SU-DHL-6 (cell line): ENCODE data around the gene ADK.

Experiments used
- H2AFZ ChIP-seq: fragments of 200-600 bp; sonication (generic); 2 replicates; pipeline ENCODE4 v1.6.1; 2014; ENCODE audit warnings: low read depth, mild to moderate bottlenecking, moderate library complexity, mixed read lengths, antibody characterized with exemption, low read length; ENCODE audit not compliant: severe bottlenecking
- H3F3A ChIP-seq: fragments of 200-600 bp; shearing (Covaris generic); 2 replicates; pipeline ENCODE4 v1.6.0; 2016; ENCODE audit warnings: antibody characterized with exemption, mild to moderate bottlenecking; ENCODE audit not compliant: insufficient read depth
- H3K27ac ChIP-seq: fragments of 200-600 bp; sonication (generic); 2 replicates; pipeline ENCODE4 v1.5.1; 2016; ENCODE audit warnings: low read depth, mild to moderate bottlenecking, low read length, moderate library complexity, mixed read lengths
- H3K27me3 ChIP-seq: fragments of 200-600 bp; sonication (generic), shearing (Covaris generic); 2 replicates; pipeline ENCODE4 v1.6.0; 2014; ENCODE audit warnings: mild to moderate bottlenecking, low read length
- H3K36me3 ChIP-seq: fragments of 200-600 bp; sonication (generic); 2 replicates; pipeline ENCODE4 v1.6.1; 2014; ENCODE audit warnings: mild to moderate bottlenecking, low read length, mixed read lengths
- H3K4me2 ChIP-seq: fragments of 300-600, 200-600 bp; shearing (Covaris generic), sonication (generic); 2 replicates; pipeline ENCODE4 v1.6.0; 2014; ENCODE audit warnings: low read length, low read depth, mild to moderate bottlenecking; ENCODE audit not compliant: poor library complexity, severe bottlenecking
- H3K4me3 ChIP-seq: fragments of 200-600 bp; sonication (generic); 2 replicates; pipeline ENCODE4 v1.5.1; 2014; ENCODE audit warnings: antibody characterized with exemption, low read length, mild to moderate bottlenecking, mixed read lengths; ENCODE audit not compliant: insufficient read depth, poor library complexity, severe bottlenecking
- H3K79me2 ChIP-seq: fragments of 200-600 bp; sonication (generic); 2 replicates; pipeline ENCODE4 v1.6.1; 2014; ENCODE audit warnings: mild to moderate bottlenecking, low read length, moderate library complexity; ENCODE audit not compliant: insufficient read depth
- H3K9ac ChIP-seq: fragments of 200-600 bp; sonication (generic); 2 replicates; pipeline ENCODE4 v1.7.0; 2014; ENCODE audit warnings: mild to moderate bottlenecking, low read length
- H3K9me2 ChIP-seq: fragments of 200-600 bp; sonication (generic); replicated peaks from 2 replicates; pipeline ENCODE4 v1.6.1; 2014; ENCODE audit warnings: low read length; ENCODE audit not compliant: insufficient read depth
- H3K9me3 ChIP-seq: fragments of 200-600 bp; sonication (generic); 2 replicates; pipeline ENCODE4 v1.6.1; 2014; ENCODE audit warnings: low read length, mixed read lengths; ENCODE audit not compliant: insufficient read depth
- H4K20me1 ChIP-seq: fragments of 200-600 bp; sonication (generic); 2 replicates; pipeline ENCODE4 v1.6.1; 2014; ENCODE audit warnings: low read depth, mild to moderate bottlenecking, antibody characterized with exemption, low read length, moderate library complexity, mixed read lengths
- EZH2phosphoT487 ChIP-seq: fragments of 200-600 bp; sonication (generic), shearing (Covaris generic); conservative IDR thresholded peaks from 2 replicates; pipeline ENCODE4 v1.6.1; 2018; ENCODE audit warnings: mild to moderate bottlenecking, antibody characterized with exemption, low read length, moderate library complexity, mixed read lengths
- TF ChIP-seq, protein P1 (sequence below): fragments of 200-600 bp; sonication (generic); IDR thresholded peaks from one replicate; pipeline ENCODE4 v1.5.1; 2017; ENCODE audit warnings: antibody characterized with exemption, mild to moderate bottlenecking, low read length, moderate library complexity; ENCODE audit not compliant: insufficient read depth, poor library complexity, severe bottlenecking

The ADK gene

DNA sequence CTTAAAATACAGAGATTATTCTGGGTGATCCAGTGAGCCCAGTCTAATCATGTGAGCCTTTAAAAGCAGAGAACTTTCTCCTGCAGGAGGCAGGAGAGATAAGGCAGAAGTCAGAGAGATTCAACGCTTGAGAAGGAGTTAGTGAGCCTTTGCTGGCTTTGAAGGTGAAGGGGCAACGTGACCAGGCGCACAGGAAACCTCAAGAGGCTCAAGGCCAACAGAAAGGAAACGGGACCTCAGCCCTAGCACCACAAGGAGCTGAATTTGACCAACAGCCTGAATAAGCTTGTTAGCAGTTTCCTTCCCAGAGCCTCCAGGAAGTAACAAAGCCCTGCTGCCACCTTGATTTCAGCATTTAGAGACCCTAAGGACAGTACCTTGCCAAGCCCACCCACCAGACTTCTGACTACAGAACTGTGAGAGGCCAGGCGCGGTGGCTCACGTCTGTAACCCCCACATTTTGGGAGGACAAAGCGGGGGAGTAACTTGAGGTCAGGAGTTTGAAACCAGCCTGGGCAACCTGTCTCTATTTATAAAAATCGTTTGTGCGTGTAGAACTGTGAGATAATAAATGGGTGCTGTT lies 588.1 kb downstream of the ADK start:
- TF ChIP-seq EZH2phosphoT487: no peak
- TF ChIP-seq, protein P1, sequence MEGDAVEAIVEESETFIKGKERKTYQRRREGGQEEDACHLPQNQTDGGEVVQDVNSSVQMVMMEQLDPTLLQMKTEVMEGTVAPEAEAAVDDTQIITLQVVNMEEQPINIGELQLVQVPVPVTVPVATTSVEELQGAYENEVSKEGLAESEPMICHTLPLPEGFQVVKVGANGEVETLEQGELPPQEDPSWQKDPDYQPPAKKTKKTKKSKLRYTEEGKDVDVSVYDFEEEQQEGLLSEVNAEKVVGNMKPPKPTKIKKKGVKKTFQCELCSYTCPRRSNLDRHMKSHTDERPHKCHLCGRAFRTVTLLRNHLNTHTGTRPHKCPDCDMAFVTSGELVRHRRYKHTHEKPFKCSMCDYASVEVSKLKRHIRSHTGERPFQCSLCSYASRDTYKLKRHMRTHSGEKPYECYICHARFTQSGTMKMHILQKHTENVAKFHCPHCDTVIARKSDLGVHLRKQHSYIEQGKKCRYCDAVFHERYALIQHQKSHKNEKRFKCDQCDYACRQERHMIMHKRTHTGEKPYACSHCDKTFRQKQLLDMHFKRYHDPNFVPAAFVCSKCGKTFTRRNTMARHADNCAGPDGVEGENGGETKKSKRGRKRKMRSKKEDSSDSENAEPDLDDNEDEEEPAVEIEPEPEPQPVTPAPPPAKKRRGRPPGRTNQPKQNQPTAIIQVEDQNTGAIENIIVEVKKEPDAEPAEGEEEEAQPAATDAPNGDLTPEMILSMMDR: peak; percentile 21
- Histone ChIP-seq H3K9me2 (no peaks in the 10 kb centered on the region), H3K9ac (peak overlapping the region; percentile 24; the same call in 1 of the 2 replicates), H3F3A (0 out of 2 replicates have a peak, but pooled peaks cover 5% of the 10 kb centered on the region), H3K4me2 (peak overlapping the region; percentile 48), H3K79me2 (no peaks in the 10 kb centered on the region), H3K27ac (peak overlapping the region; percentile 52), H3K9me3 (no peaks in the 10 kb centered on the region), H3K4me3 (no peak overlapping the region), H3K36me3 (no peaks in the 10 kb centered on the region), H3K27me3 (no peaks in the 10 kb centered on the region), H2AFZ (peak overlapping the region; percentile 96), H4K20me1 (no peaks in the 10 kb centered on the region)

DNA sequence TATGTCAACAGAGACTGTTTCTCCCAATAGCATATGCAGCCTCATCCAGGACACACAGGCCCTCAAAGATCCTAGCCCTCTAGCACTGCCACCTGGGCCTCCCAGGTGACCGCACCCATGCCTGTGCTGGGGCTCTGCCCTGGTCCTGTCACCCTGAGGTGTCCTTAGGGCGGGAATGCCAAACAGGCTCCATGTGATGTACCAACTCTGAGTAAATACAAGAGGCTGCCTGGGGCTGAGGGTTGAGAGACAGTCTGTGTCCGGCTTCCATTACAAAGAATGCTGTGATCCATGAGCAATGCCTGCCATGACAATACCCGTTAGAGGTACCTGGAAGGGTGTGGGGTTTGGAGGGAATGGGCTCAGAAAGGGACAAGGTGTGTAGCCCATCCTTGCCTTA lies 592.4 kb downstream of the ADK start:
- Histone ChIP-seq H3K9me3 (no peaks in the 10 kb centered on the region), H4K20me1 (no peaks in the 10 kb centered on the region), H2AFZ (no peak overlapping the region), H3F3A (0 out of 2 replicates have a peak, but pooled peaks cover 5% of the 10 kb centered on the region), H3K9me2 (no peaks in the 10 kb centered on the region), H3K4me3 (no peak overlapping the region), H3K9ac (no peak overlapping the region), H3K27me3 (no peaks in the 10 kb centered on the region), H3K79me2 (no peaks in the 10 kb centered on the region), H3K4me2 (no peak overlapping the region), H3K36me3 (no peaks in the 10 kb centered on the region), H3K27ac (no peak overlapping the region)
- TF ChIP-seq, protein P1: no peak
- no peak for TF ChIP-seq EZH2phosphoT487

- Histone ChIP-seq H3F3A (no peaks in the 10 kb centered on the region), H2AFZ (no peak overlapping the region), H3K4me3 (no peak overlapping the region), H3K4me2 (no peak overlapping the region), H3K79me2 (no peaks in the 10 kb centered on the region), H3K9me3 (no peaks in the 10 kb centered on the region), H3K9me2 (no peaks in the 10 kb centered on the region), H3K27me3 (no peaks in the 10 kb centered on the region), H3K36me3 (no peaks in the 10 kb centered on the region), H3K27ac (no peak overlapping the region), H4K20me1 (no peaks in the 10 kb centered on the region), H3K9ac (no peak overlapping the region)
- TF ChIP-seq, protein P1: no peak
- no peak for TF ChIP-seq EZH2phosphoT487
Measured at GRCh38 chr10:74745449-74745848, 594.4 kb downstream of the ADK start.
